H1 (cell line): ENCODE results near the gene SLC1A2. TPM values are rescaled to one million over a fixed set of nuclear protein-coding genes. Genes with fewer than 3 reads are reported as not detected.

ENCODE experiments used
- CTCF ChIA-PET: fragments of 300-600 bp; sonication (Branson Sonifier 250); formaldehyde crosslinking; loops from one replicate; lab custom pipeline; 2021; ENCODE audit not compliant: partially characterized antibody; lab: Charles Lee
- POLR2A ChIA-PET: fragments of 300-600 bp; sonication (Branson Sonifier 250); formaldehyde crosslinking; loops from one replicate; lab custom pipeline; 2021; ENCODE audit warnings: inconsistent platforms; ENCODE audit not compliant: partially characterized antibody; lab: Charles Lee
- DNase-seq, 2 experiments: peaks; one replicate each; pipeline versions ENCODE4 v3.0.0 to v3.0.0-alpha.2; 2010 to 2022; ENCODE audit warnings: low spot score in 2 of 2, low read depth in 1 of 2, mixed read lengths in 1 of 2
- FAIRE-seq: peaks from 2 replicates; lab custom pipeline; 2011; peaks lifted over from hg19 to GRCh38; lab: Jason Lieb, UNC
- H2AFZ ChIP-seq: 2 replicates; pipeline ENCODE4 v1.8.1; 2012; ENCODE audit warnings: low read length, inconsistent platforms
- H2AK5ac ChIP-seq: 2 replicates; pipeline ENCODE4 v1.6.1; 2013; ENCODE audit warnings: low read depth, low read length
- H2BK120ac ChIP-seq: replicated peaks from 2 replicates; pipeline ENCODE3; 2013; ENCODE audit warnings: low read depth, low read length, inconsistent platforms
- H2BK12ac ChIP-seq: 2 replicates; pipeline ENCODE4 v1.6.1; 2013; ENCODE audit warnings: low read depth, low read length
- H2BK15ac ChIP-seq: 2 replicates; pipeline ENCODE4 v1.6.1; 2013; ENCODE audit warnings: low read length
- H2BK20ac ChIP-seq: 2 replicates; pipeline ENCODE4 v1.6.1; 2013; ENCODE audit warnings: low read length
- H2BK5ac ChIP-seq: 2 replicates; pipeline ENCODE4 v1.6.1; 2013; ENCODE audit warnings: low read depth, low read length
- H3K14ac ChIP-seq: 2 replicates; pipeline ENCODE4 v1.6.1; 2013; ENCODE audit warnings: inconsistent platforms; ENCODE audit not compliant: insufficient read length
- H3K18ac ChIP-seq: 2 replicates; pipeline ENCODE4 v1.6.1; 2013; ENCODE audit warnings: low read length; ENCODE audit errors: extremely low read depth
- H3K23ac ChIP-seq: 2 replicates; pipeline ENCODE4 v1.6.1; 2013; ENCODE audit warnings: inconsistent platforms; ENCODE audit not compliant: insufficient read length
- H3K23me2 ChIP-seq: 2 replicates; pipeline ENCODE4 v1.6.1; 2013; ENCODE audit warnings: low read depth, low read length
- H3K27ac ChIP-seq: 2 replicates; pipeline ENCODE4 v1.6.1; 2011; ENCODE audit warnings: low read depth, low read length, inconsistent platforms
- H3K27me3 ChIP-seq, 4 experiments: replicated peaks in 1 of 4; 1 replicate in 1 of 4; 2 replicates in 3 of 4; pipeline versions ENCODE4 v1.6.1 to v1.8.1; 2011 to 2013; ENCODE audit warnings: low read length in 3 of 4, mild to moderate bottlenecking in 3 of 4, inconsistent platforms in 2 of 4, mixed read lengths in 2 of 4, moderate library complexity in 1 of 4; ENCODE audit not compliant: control insufficient read depth in 3 of 4, insufficient read depth in 3 of 4; ENCODE audit errors: extremely low read depth in 1 of 4
- H3K36me3 ChIP-seq, 4 experiments: 2 replicates each; pipeline versions ENCODE4 v1.6.1 to v1.8.1; 2011 to 2013; ENCODE audit warnings: mild to moderate bottlenecking in 4 of 4, low read length in 3 of 4, moderate library complexity in 2 of 4, control low read depth in 1 of 4, inconsistent platforms in 1 of 4; ENCODE audit not compliant: insufficient read depth in 4 of 4, control insufficient read depth in 2 of 4
- H3K4ac ChIP-seq: replicated peaks from 2 replicates; pipeline ENCODE3; 2013; ENCODE audit warnings: low read length, low read depth, mixed read lengths, inconsistent platforms; ENCODE audit not compliant: insufficient read length
- H3K4me1 ChIP-seq, 4 experiments: replicated peaks in 1 of 4; 1 replicate in 1 of 4; 2 replicates in 3 of 4; pipeline versions ENCODE4 v1.6.1 to v1.8.1; 2011 to 2013; ENCODE audit warnings: low read length in 3 of 4, inconsistent platforms in 2 of 4, mixed read lengths in 1 of 4; ENCODE audit not compliant: insufficient read depth in 4 of 4, control insufficient read depth in 3 of 4
- H3K4me2 ChIP-seq, 2 experiments: 2 replicates each; pipeline versions ENCODE4 v1.6.1 to v1.8.1; 2011 to 2013; ENCODE audit warnings: low read depth in 2 of 2, low read length in 2 of 2, control low read depth in 1 of 2, inconsistent platforms in 1 of 2, mild to moderate bottlenecking in 1 of 2; ENCODE audit not compliant: insufficient read depth in 1 of 2
- H3K4me3 ChIP-seq, 4 experiments: fragments of 200-600, 300-600 bp in 1 of 4; sonication (generic), shearing (Covaris generic), sonication (Bioruptor Twin) in 1 of 4; 2 replicates each; pipeline versions ENCODE4 v1.5.1 to v1.8.1; 2011 to 2016; ENCODE audit warnings: low read length in 4 of 4, low read depth in 3 of 4, control low read depth in 2 of 4, inconsistent platforms in 2 of 4, mild to moderate bottlenecking in 2 of 4, mixed read lengths in 1 of 4, moderate library complexity in 1 of 4; ENCODE audit not compliant: insufficient read depth in 2 of 4; ENCODE audit errors: extremely low read depth in 1 of 4
- H3K56ac ChIP-seq: replicated peaks from 2 replicates; pipeline ENCODE3; 2013; ENCODE audit warnings: low read depth, mild to moderate bottlenecking, mixed read lengths, low read length, inconsistent platforms; ENCODE audit not compliant: insufficient read length
- H3K79me1 ChIP-seq: 2 replicates; pipeline ENCODE4 v1.6.1; 2013; ENCODE audit warnings: low read depth, low read length, control low read depth
- H3K79me2 ChIP-seq, 2 experiments: 2 replicates each; pipeline versions ENCODE4 v1.6.1 to v1.8.1; 2012 to 2013; ENCODE audit warnings: low read length in 2 of 2, mild to moderate bottlenecking in 2 of 2, inconsistent platforms in 1 of 2; ENCODE audit not compliant: insufficient read depth in 2 of 2, control insufficient read depth in 1 of 2
- H3K9ac ChIP-seq, 4 experiments: replicated peaks in 1 of 4; 1 replicate in 1 of 4; 2 replicates in 3 of 4; pipeline versions ENCODE4 v1.6.1 to v1.8.1; 2011 to 2013; ENCODE audit warnings: low read depth in 3 of 4, low read length in 3 of 4, control low read depth in 2 of 4, mild to moderate bottlenecking in 2 of 4, moderate library complexity in 2 of 4, inconsistent platforms in 1 of 4; ENCODE audit errors: extremely low read depth in 1 of 4
- H3K9me3 ChIP-seq, 2 experiments: 2 replicates each; pipeline versions ENCODE4 v1.6.1 to v1.8.1; 2012 to 2013; ENCODE audit warnings: mild to moderate bottlenecking in 2 of 2, moderate library complexity in 2 of 2, control low read depth in 1 of 2, inconsistent platforms in 1 of 2, low read depth in 1 of 2, low read length in 1 of 2, mixed read lengths in 1 of 2; ENCODE audit not compliant: insufficient read depth in 2 of 2
- H4K20me1 ChIP-seq, 2 experiments: replicated peaks in 1 of 2; 2 replicates each; pipeline versions ENCODE3 to v1.8.1; 2011 to 2013; ENCODE audit warnings: inconsistent platforms in 2 of 2, low read length in 2 of 2, mild to moderate bottlenecking in 1 of 2; ENCODE audit not compliant: insufficient read depth in 2 of 2, control insufficient read depth in 1 of 2
- H4K5ac ChIP-seq: 2 replicates; pipeline ENCODE4 v1.6.1; 2013; ENCODE audit warnings: low read length, low read depth, mixed read lengths, inconsistent platforms; ENCODE audit not compliant: insufficient read length
- H4K8ac ChIP-seq: 2 replicates; pipeline ENCODE4 v1.8.0; 2013; ENCODE audit warnings: mild to moderate bottlenecking, moderate library complexity, low read length, inconsistent platforms; ENCODE audit not compliant: insufficient read depth; ENCODE audit errors: extremely low read depth
- H4K91ac ChIP-seq: replicated peaks from 2 replicates; pipeline ENCODE3; 2013; ENCODE audit warnings: low read length, mixed read lengths, inconsistent platforms; ENCODE audit not compliant: insufficient read length
- HDAC2 ChIP-seq, 2 experiments: fragments of 300-600 bp in 1 of 2; sonication (generic) in 1 of 2; IDR thresholded peaks; 2 replicates each; pipeline ENCODE4 v1.6.1; 2011 to 2012; ENCODE audit warnings: low read depth in 2 of 2, low read length in 2 of 2, mild to moderate bottlenecking in 2 of 2, moderate library complexity in 2 of 2, borderline replicate concordance in 1 of 2, inconsistent platforms in 1 of 2
- SUZ12 ChIP-seq: fragments of 200-600 bp; sonication (generic); IDR thresholded peaks from 2 replicates; pipeline ENCODE4 v1.6.1; 2012; ENCODE audit warnings: mild to moderate bottlenecking, inconsistent platforms, low read length, moderate library complexity, mixed read lengths
- WGBS, 2 experiments: shearing (Covaris generic) in 1 of 2; methylation state at CpG; one replicate each; pipeline versions ENCODE4 v1.1.6 to v1.1.7; 2013 to 2015; ENCODE audit warnings: low lambda C conversion rate in 2 of 2, mixed read lengths in 2 of 2, inconsistent platforms in 1 of 2, low coverage in 1 of 2, missing lambda C conversion rate in 1 of 2; ENCODE audit not compliant: insufficient replicate concordance in 2 of 2, insufficient coverage in 1 of 2, insufficient read length in 1 of 2; ENCODE audit errors: extremely low coverage in 1 of 2, missing lambda C conversion rate in 1 of 2; 5-methylcytosine and 5-hydroxymethylcytosine counted together
- polyA plus RNA-seq, 7 experiments: library from polyadenylated mRNA; depleted of rRNA in 3 of 7; stranded (reverse) in 5 of 7; unstranded in 2 of 7; fragments of >200 nt in 5 of 7; fragments of 200-250 nt in 2 of 7; gene quantifications; 1 replicate in 5 of 7; 2 replicates in 1 of 7; 4 replicates in 1 of 7; pipeline versions ENCODE4 v1.2.1 to v1.2.3, GENCODE V29; 2011 to 2013; ENCODE audit warnings: missing spikeins in 2 of 7, mixed read lengths in 2 of 7
- total RNA-seq: library from RNA; stranded (reverse); fragmentation: NEBNext Ultra II Directional; extraction: Animal tissue kit (Norgen Biotek cat#: 25700); gene quantifications from 2 replicates; pipeline ENCODE4 v1.2.1, GENCODE V29; 2021
- TF ChIP-seq, protein P1 (sequence below): IDR thresholded peaks from 2 replicates; pipeline ENCODE4 v1.6.1; 2011; ENCODE audit warnings: low read length, improper control_type of control experiment
- TF ChIP-seq, protein P2 (sequence below), 3 experiments: IDR thresholded peaks; 1 replicate in 2 of 3; 2 replicates in 1 of 3; pipeline versions ENCODE4 v1.5.1 to v1.6.1; 2011; ENCODE audit warnings: low read length in 3 of 3, mild to moderate bottlenecking in 3 of 3, inconsistent platforms in 2 of 3, low read depth in 1 of 3, moderate library complexity in 1 of 3; ENCODE audit not compliant: insufficient read depth in 1 of 3; ENCODE audit errors: control extremely low read depth in 1 of 3

The SLC1A2 gene
- total and polyA plus RNA-seq, 2 of the 8 experiments (the other 6 are each of a cell fraction or from before 2014, with no cell fraction given), result 0.57 to 1.2 TPM

DNA sequence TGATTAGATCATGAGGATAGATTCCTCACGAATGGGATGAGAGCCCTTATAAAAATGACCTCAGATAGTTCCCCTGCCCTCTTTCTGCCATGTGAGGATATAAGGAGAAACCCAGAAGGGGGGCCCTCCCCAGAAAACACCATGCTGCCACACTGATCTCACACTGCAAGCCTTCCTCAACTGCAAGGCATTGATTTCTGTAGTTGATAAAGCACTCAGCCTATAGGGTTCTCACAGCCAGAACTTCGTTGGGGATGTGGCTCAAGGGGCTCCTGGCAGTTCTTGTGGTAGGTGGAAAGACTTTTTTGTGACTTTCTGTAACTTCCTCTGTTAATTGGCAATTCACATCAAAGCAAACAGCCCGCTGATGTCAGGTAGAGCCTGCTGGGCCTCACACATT, 171.5 kb downstream of the SLC1A2 start:
- H4K91ac ChIP-seq, result no peak overlapping the region
- DNase-seq, result no peak
- H4K8ac ChIP-seq, result no peak overlapping the region
- no peak overlapping the region for H2BK20ac ChIP-seq
- no peak overlapping the region for H3K4me3 ChIP-seq
- no peak overlapping the region for H3K18ac ChIP-seq
- 86% methylated on average over 3 of the region's 3 CpGs; no CpG with 5 or more reads in 1 of the 2 experiments for WGBS, 2 experiments
- H4K20me1 ChIP-seq, result no peaks in the 10 kb centered on the region
- H3K9ac ChIP-seq, result no peak overlapping the region
- no peaks in the 10 kb centered on the region for H3K36me3 ChIP-seq
- no peak overlapping the region for H3K56ac ChIP-seq
- H3K14ac ChIP-seq, result no peak overlapping the region
- no peak overlapping the region for H2BK12ac ChIP-seq
- ChIA-PET CTCF (interaction anchor here (0.9 to 1.1 kb wide), 3 partner anchors 9 to 156 kb away, joined by 3 to 4 read pairs (median 3); no protein-coding TSS in a partner anchor), POLR2A (no interaction called here)
- H3K23ac ChIP-seq, result no peak overlapping the region
- no peak overlapping the region for H2AFZ ChIP-seq
- no peak overlapping the region for H3K4ac ChIP-seq
- H4K5ac ChIP-seq, result no peak overlapping the region
- no peak overlapping the region for H2AK5ac ChIP-seq
- H3K4me1 ChIP-seq, result no peaks in the 10 kb centered on the region
- no peaks in the 10 kb centered on the region for H3K27me3 ChIP-seq
- FAIRE-seq, result no peak
- H2BK120ac ChIP-seq, result no peak overlapping the region
- H3K9me3 ChIP-seq, result no peaks in the 10 kb centered on the region
- no peaks in the 10 kb centered on the region for H3K79me2 ChIP-seq
- no peaks in the 10 kb centered on the region for H3K23me2 ChIP-seq
- H3K4me2 ChIP-seq, result no peak overlapping the region
- H3K79me1 ChIP-seq, result no peaks in the 10 kb centered on the region
- H2BK15ac ChIP-seq, result no peak overlapping the region
- no peak overlapping the region for H3K27ac ChIP-seq
- no peak overlapping the region for H2BK5ac ChIP-seq
- no peak for TF ChIP-seq SUZ12
- TF ChIP-seq, protein P1, sequence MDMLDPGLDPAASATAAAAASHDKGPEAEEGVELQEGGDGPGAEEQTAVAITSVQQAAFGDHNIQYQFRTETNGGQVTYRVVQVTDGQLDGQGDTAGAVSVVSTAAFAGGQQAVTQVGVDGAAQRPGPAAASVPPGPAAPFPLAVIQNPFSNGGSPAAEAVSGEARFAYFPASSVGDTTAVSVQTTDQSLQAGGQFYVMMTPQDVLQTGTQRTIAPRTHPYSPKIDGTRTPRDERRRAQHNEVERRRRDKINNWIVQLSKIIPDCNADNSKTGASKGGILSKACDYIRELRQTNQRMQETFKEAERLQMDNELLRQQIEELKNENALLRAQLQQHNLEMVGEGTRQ, result no peak
- no peak for TF ChIP-seq HDAC2 (IDR thresholded peaks at IDR 0.05; ENCODE audit: borderline replicate concordance in 1 of 2, low read depth in 2 of 2, low read length in 2 of 2)
- TF ChIP-seq, protein P2, sequence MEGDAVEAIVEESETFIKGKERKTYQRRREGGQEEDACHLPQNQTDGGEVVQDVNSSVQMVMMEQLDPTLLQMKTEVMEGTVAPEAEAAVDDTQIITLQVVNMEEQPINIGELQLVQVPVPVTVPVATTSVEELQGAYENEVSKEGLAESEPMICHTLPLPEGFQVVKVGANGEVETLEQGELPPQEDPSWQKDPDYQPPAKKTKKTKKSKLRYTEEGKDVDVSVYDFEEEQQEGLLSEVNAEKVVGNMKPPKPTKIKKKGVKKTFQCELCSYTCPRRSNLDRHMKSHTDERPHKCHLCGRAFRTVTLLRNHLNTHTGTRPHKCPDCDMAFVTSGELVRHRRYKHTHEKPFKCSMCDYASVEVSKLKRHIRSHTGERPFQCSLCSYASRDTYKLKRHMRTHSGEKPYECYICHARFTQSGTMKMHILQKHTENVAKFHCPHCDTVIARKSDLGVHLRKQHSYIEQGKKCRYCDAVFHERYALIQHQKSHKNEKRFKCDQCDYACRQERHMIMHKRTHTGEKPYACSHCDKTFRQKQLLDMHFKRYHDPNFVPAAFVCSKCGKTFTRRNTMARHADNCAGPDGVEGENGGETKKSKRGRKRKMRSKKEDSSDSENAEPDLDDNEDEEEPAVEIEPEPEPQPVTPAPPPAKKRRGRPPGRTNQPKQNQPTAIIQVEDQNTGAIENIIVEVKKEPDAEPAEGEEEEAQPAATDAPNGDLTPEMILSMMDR (IDR thresholded peaks at IDR 0.05; ENCODE audit: control extremely low read depth in 1 of 3, insufficient read depth in 1 of 3, low read depth in 1 of 3, low read length in 3 of 3), result no peak
